Measurements from ENCODE around the gene ACHE.

ACHE gene

DNA sequence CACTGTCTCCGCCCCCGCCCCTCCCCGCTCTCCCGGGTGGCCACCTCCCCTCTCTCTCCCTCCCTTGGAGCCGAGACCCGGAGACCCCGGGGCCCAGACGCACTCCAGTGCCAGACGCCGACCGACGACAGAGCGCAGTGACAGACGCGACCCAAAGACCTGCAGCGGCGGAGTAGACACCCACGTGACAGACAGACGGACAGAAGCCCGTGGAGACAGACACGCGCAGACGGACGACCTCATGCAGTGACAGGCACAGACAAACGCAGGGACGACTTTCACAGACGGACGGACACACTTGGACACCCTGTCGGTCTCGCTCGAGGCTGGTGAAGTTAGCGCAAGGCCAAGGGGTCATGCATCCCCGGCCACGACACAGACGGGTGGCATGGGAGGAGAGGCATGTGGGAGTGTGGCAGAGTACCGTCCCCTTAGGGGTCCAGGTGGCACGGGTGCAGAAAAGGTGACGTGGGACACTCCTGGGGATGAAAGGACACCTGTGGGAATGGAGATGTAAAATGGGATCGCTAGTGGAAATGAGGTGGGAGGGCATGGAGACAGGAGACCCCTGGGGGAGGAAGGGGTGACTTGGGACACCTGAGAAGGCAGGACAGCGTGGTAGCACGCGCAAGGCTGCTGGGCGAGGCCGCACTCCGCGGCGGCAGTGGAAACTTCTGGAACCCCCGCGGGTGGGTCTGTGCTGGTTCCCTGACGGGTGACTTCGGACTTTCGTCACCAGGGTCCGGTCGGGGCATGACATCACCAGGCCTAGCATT lies 456 bp upstream of the ACHE start:
- Histone ChIP-seq H3K36me3 (ENCODE audit: insufficient read depth, insufficient read length, low read length) (peaks cover 15% of the 10 kb centered on the region), H3K27me3 (ENCODE audit: insufficient read depth, insufficient read length) (peaks cover 9% of the 10 kb centered on the region), H3K4me3 (ENCODE audit: insufficient read length, low read depth) (peak overlapping the region; percentile 46), H3K4me1 (ENCODE audit: insufficient read depth, insufficient read length) (peaks cover 8% of the 10 kb centered on the region), H3K9ac (ENCODE audit: insufficient read length, low read depth) (peak overlapping the region; percentile 75), H3K9me3 (ENCODE audit: insufficient read depth, low read length) (no peaks in the 10 kb centered on the region)
- DNase-seq (ENCODE audit: low read depth, low spot score) = no peak
- TF ChIP-seq SUZ12 (IDR thresholded peaks at IDR 0.05; ENCODE audit: extremely low read depth, insufficient read depth, insufficient read length) (no peak), ZNF274 (IDR thresholded peaks at IDR 0.05; ENCODE audit: low read depth, low read length) (no peak), YY1 (IDR thresholded peaks at IDR 0.05; ENCODE audit: insufficient read depth, insufficient read length) (no peak)

- H3K9me3 ChIP-seq (ENCODE audit: insufficient read depth, low read length) = no peaks in the 10 kb centered on the region
- peak; percentile 56 for DNase-seq (ENCODE audit: low read depth, low spot score)
- peak overlapping the region; percentile 55 for H3K4me3 ChIP-seq (ENCODE audit: insufficient read length, low read depth)
- peaks cover 8% of the 10 kb centered on the region for H3K4me1 ChIP-seq (ENCODE audit: insufficient read depth, insufficient read length)
- H3K27me3 ChIP-seq (ENCODE audit: insufficient read depth, insufficient read length) = peaks cover 9% of the 10 kb centered on the region
- H3K9ac ChIP-seq (ENCODE audit: insufficient read length, low read depth) = peak overlapping the region; percentile 70
- TF ChIP-seq SUZ12 (IDR thresholded peaks at IDR 0.05; ENCODE audit: extremely low read depth, insufficient read depth, insufficient read length) (no peak), ZNF274 (IDR thresholded peaks at IDR 0.05; ENCODE audit: low read depth, low read length) (no peak), YY1 (IDR thresholded peaks at IDR 0.05; ENCODE audit: insufficient read depth, insufficient read length) (no peak)
- H3K36me3 ChIP-seq (ENCODE audit: insufficient read depth, insufficient read length, low read length) = peaks cover 15% of the 10 kb centered on the region
Observed at GRCh38 chr7:100894860-100895700, 608 bp downstream of the ACHE start.

GRCh38 chr7:100893910-100894721 lies 1.6 kb downstream of the ACHE start:
- H3K4me3 ChIP-seq (ENCODE audit: insufficient read length, low read depth) = peak overlapping the region; percentile 55
- no peaks in the 10 kb centered on the region for H3K9me3 ChIP-seq (ENCODE audit: insufficient read depth, low read length)
- H3K9ac ChIP-seq (ENCODE audit: insufficient read length, low read depth) = peak overlapping the region; percentile 70
- peaks cover 15% of the 10 kb centered on the region for H3K36me3 ChIP-seq (ENCODE audit: insufficient read depth, insufficient read length, low read length)
- TF ChIP-seq YY1 (IDR thresholded peaks at IDR 0.05; ENCODE audit: insufficient read depth, insufficient read length) (no peak), ZNF274 (IDR thresholded peaks at IDR 0.05; ENCODE audit: low read depth, low read length) (no peak), SUZ12 (IDR thresholded peaks at IDR 0.05; ENCODE audit: extremely low read depth, insufficient read depth, insufficient read length) (no peak)
- peaks cover 8% of the 10 kb centered on the region for H3K4me1 ChIP-seq (ENCODE audit: insufficient read depth, insufficient read length)
- DNase-seq (ENCODE audit: low read depth, low spot score) = no peak
- H3K27me3 ChIP-seq (ENCODE audit: insufficient read depth, insufficient read length) = peaks cover 9% of the 10 kb centered on the region

DNA sequence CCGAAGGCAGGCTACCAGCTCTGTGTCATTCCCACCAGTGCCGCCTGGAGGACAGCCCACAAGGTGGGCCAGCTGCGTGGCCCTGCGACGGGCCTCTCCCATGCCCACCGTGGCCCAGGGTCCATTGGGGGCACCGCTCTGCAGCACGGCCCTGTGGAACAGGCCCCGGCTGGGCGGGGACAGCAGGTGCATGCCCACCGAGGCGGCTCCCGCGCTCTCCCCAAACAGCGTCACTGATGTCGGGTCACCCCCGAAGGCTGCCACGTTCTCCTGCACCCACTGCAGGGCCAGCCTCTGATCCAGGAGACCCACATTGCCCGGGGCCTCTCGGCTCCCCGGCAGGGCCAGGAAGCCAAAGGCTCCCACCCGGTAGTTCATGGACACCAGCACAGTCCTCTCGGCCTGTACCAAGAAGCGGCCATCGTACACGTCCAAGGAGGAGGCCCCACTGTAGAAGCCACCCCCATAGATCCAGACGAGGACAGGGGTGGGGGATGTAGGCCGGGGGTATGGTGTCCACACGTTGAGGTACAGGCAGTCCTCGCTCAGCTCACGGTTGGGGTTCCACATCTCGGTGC lies 2.3 kb downstream of the ACHE start:
- Histone ChIP-seq H3K36me3 (ENCODE audit: insufficient read depth, insufficient read length, low read length) (peaks cover 21% of the 10 kb centered on the region), H3K4me3 (ENCODE audit: insufficient read length, low read depth) (no peak overlapping the region), H3K27me3 (ENCODE audit: insufficient read depth, insufficient read length) (peaks cover 9% of the 10 kb centered on the region), H3K9ac (ENCODE audit: insufficient read length, low read depth) (no peak overlapping the region), H3K9me3 (ENCODE audit: insufficient read depth, low read length) (no peaks in the 10 kb centered on the region), H3K4me1 (ENCODE audit: insufficient read depth, insufficient read length) (peaks cover 8% of the 10 kb centered on the region)
- no peak for DNase-seq (ENCODE audit: low read depth, low spot score)
- TF ChIP-seq ZNF274 (IDR thresholded peaks at IDR 0.05; ENCODE audit: low read depth, low read length) = no peak
- TF ChIP-seq SUZ12 (IDR thresholded peaks at IDR 0.05; ENCODE audit: extremely low read depth, insufficient read depth, insufficient read length) = no peak
- TF ChIP-seq YY1 (IDR thresholded peaks at IDR 0.05; ENCODE audit: insufficient read depth, insufficient read length) = no peak

- Histone ChIP-seq H3K36me3 (ENCODE audit: insufficient read depth, insufficient read length, low read length) (peaks cover 28% of the 10 kb centered on the region), H3K27me3 (ENCODE audit: insufficient read depth, insufficient read length) (peaks cover 9% of the 10 kb centered on the region), H3K4me3 (ENCODE audit: insufficient read length, low read depth) (no peak overlapping the region), H3K9me3 (ENCODE audit: insufficient read depth, low read length) (no peaks in the 10 kb centered on the region), H3K4me1 (ENCODE audit: insufficient read depth, insufficient read length) (peaks cover 8% of the 10 kb centered on the region), H3K9ac (ENCODE audit: insufficient read length, low read depth) (no peak overlapping the region)
- TF ChIP-seq SUZ12 (IDR thresholded peaks at IDR 0.05; ENCODE audit: extremely low read depth, insufficient read depth, insufficient read length) (no peak), YY1 (IDR thresholded peaks at IDR 0.05; ENCODE audit: insufficient read depth, insufficient read length) (no peak), ZNF274 (IDR thresholded peaks at IDR 0.05; ENCODE audit: low read depth, low read length) (no peak)
- DNase-seq (ENCODE audit: low read depth, low spot score) = no peak
Observed at GRCh38 chr7:100892364-100893317, 3.0 kb downstream of the ACHE start.

Data from NT2/D1 (cell line).